Gastroesophageal sphincter (tissue), 4 donors: ENCODE data around the gene VDAC1. TPM values are rescaled to one million over a fixed set of nuclear protein-coding genes. Genes with fewer than 3 reads are reported as not detected.

Experiments
- ATAC-seq: fragments of 150-250 bp; one replicate; pipeline ENCODE4 v1.9.1; 2016; ENCODE audit warnings: mild to moderate bottlenecking, moderate library complexity
- H3K27ac ChIP-seq, 4 donors: fragments of 200-600 bp; sonication (generic) in 3 of 4; 1 replicate in 3 of 4; 2 replicates in 1 of 4; pipeline ENCODE4 v1.5.1; 2016 to 2019
- H3K27me3 ChIP-seq: fragments of 200-600 bp; sonication (generic); one replicate; pipeline ENCODE4 v1.5.1; 2019
- H3K36me3 ChIP-seq, 2 donors: fragments of 200-600 bp; sonication (generic); one replicate each; pipeline ENCODE4 v1.5.1; 2019; ENCODE audit warnings: control low read depth in 1 of 2
- H3K4me1 ChIP-seq, 3 donors: fragments of 200-600 bp; sonication (generic); 1 replicate in 2 of 3; 2 replicates in 1 of 3; pipeline ENCODE4 v1.5.1; 2016 to 2019; ENCODE audit warnings: control low read depth in 2 of 3
- H3K4me3 ChIP-seq, 2 donors: fragments of 200-600 bp; sonication (generic); one replicate each; pipeline ENCODE4 v1.5.1; 2019; ENCODE audit warnings: mild to moderate bottlenecking in 1 of 2, moderate library complexity in 1 of 2
- H3K9me3 ChIP-seq, 3 donors: fragments of 200-600 bp; sonication (generic); one replicate each; pipeline ENCODE4 v1.5.1; 2017 to 2019; ENCODE audit warnings: control low read depth in 2 of 3
- CTCF ChIP-seq, 4 experiments: fragments of 200-600 bp in 2 of 4; fragments of 450-650 bp in 2 of 4; sonication (generic) in 1 of 4; IDR thresholded peaks; one replicate each; pipeline ENCODE4 v1.5.1; 2017 to 2019; ENCODE audit warnings: antibody characterized with exemption in 4 of 4, mild to moderate bottlenecking in 2 of 4, moderate library complexity in 2 of 4
- EP300 ChIP-seq: sonication (generic); formaldehyde crosslinking; IDR thresholded peaks from one replicate; pipeline ENCODE4 v1.6.1; 2017; ENCODE audit warnings: antibody characterized with exemption, mild to moderate bottlenecking
- POLR2A ChIP-seq, 2 donors: fragments of 450-650 bp; IDR thresholded peaks; one replicate each; pipeline ENCODE4 v1.6.1; 2017; ENCODE audit warnings: antibody characterized with exemption in 2 of 2, mild to moderate bottlenecking in 2 of 2, moderate library complexity in 1 of 2
- POLR2AphosphoS5 ChIP-seq: sonication (generic); formaldehyde crosslinking; IDR thresholded peaks from one replicate; pipeline ENCODE4 v1.6.1; 2017; ENCODE audit warnings: antibody characterized with exemption
- WGBS, 2 donors: methylation state at CpG; one replicate each; pipeline ENCODE4 v1.1.5; 2018; ENCODE audit warnings: low coverage in 1 of 2; 5-methylcytosine and 5-hydroxymethylcytosine counted together
- total RNA-seq, 4 donors: library from RNA; depleted of rRNA; stranded (reverse); fragments of >200 nt; gene quantifications; one replicate each; pipeline ENCODE4 v1.1.0, GENCODE V29; 2016

Gene VDAC1
- total RNA-seq, 4 donors from 2014 or later: 112 to 157 (median 131) TPM

- Histone ChIP-seq H3K4me1 (no peaks in the 10 kb centered on the region), H3K27ac (no peak overlapping the region), H3K36me3 (no peaks in the 10 kb centered on the region), H3K9me3 (no peaks in the 10 kb centered on the region), H3K27me3 (peaks cover 5% of the 10 kb centered on the region), H3K4me3 (no peak overlapping the region)
- no peak for TF ChIP-seq CTCF (IDR thresholded peaks at IDR 0.05)
- no peak for TF ChIP-seq POLR2AphosphoS5
- no peak for TF ChIP-seq POLR2A (IDR thresholded peaks at IDR 0.05)
- TF ChIP-seq EP300: no peak
- WGBS, 2 donors: 88 to 96% methylated on average over 7 to 8 of the region's 8 CpGs
- ATAC-seq: no peak
These were observed 42.9 kb upstream of the VDAC1 start for GRCh38 chr5:134047687-134048056.

GRCh38 chr5:134046801-134047686, 42.3 kb upstream of the VDAC1 start:
- TF ChIP-seq POLR2A (IDR thresholded peaks at IDR 0.05): no peak
- TF ChIP-seq EP300: no peak
- TF ChIP-seq POLR2AphosphoS5: no peak
- no peak for TF ChIP-seq CTCF (IDR thresholded peaks at IDR 0.05)
- no peaks in the 10 kb centered on the region for H3K36me3 ChIP-seq
- no peak for ATAC-seq
- H3K4me3 ChIP-seq: no peak overlapping the region
- H3K9me3 ChIP-seq: no peaks in the 10 kb centered on the region
- H3K4me1 ChIP-seq: no peaks in the 10 kb centered on the region
- H3K27ac ChIP-seq: no peak overlapping the region
- H3K27me3 ChIP-seq: no peaks in the 10 kb centered on the region
- 62 to 100% methylated on average over 1 to 5 of the region's 6 CpGs for WGBS, 2 donors

GRCh38 chr5:134046330-134046729, 41.6 kb upstream of the VDAC1 start:
- Histone ChIP-seq H3K4me3 (no peak overlapping the region), H3K27me3 (no peaks in the 10 kb centered on the region), H3K4me1 (no peaks in the 10 kb centered on the region), H3K27ac (no peak overlapping the region), H3K9me3 (no peaks in the 10 kb centered on the region), H3K36me3 (no peaks in the 10 kb centered on the region)
- no peak for TF ChIP-seq POLR2AphosphoS5
- ATAC-seq: no peak
- 76 to 100% methylated on average over 1 to 3 of the region's 4 CpGs for WGBS, 2 donors

GRCh38 chr5:134043793-134044792, 39.3 kb upstream of the VDAC1 start:
- no peaks in the 10 kb centered on the region for H3K36me3 ChIP-seq
- WGBS, 2 donors: 84 to 92% methylated on average over 8 to 12 of the region's 18 CpGs
- H3K4me1 ChIP-seq: peaks cover 0 to 3% (median 0%) of the 10 kb centered on the region in 3 donors
- H3K27me3 ChIP-seq: no peaks in the 10 kb centered on the region
- H3K9me3 ChIP-seq: no peaks in the 10 kb centered on the region
- no peak for ATAC-seq
- no peak for TF ChIP-seq CTCF (IDR thresholded peaks at IDR 0.05)
- no peak for TF ChIP-seq POLR2AphosphoS5
- no peak for TF ChIP-seq EP300
- TF ChIP-seq POLR2A (IDR thresholded peaks at IDR 0.05): no peak
- no peak overlapping the region for H3K27ac ChIP-seq
- H3K4me3 ChIP-seq: no peak overlapping the region
